IMR-90 (cell line): Measurements from ENCODE around the gene CLK1. TPM values are rescaled to one million over a fixed set of nuclear protein-coding genes. Genes with fewer than 3 reads are reported as not detected.

Source experiments
- ATAC-seq: fragments of 200-7000 bp; cut with Tn5 transposase; 2 replicates; pipeline ENCODE4 v1.9.1; 2020; ENCODE audit warnings: low read depth, mild to moderate bottlenecking, moderate library complexity
- BruUV-seq: library from RNA; stranded (reverse); fragments of 400-500 nt; replicated peaks from 2 replicates; lab custom pipeline; 2021; lab: Mats Ljungman, UMichigan
- CTCF ChIA-PET: fragments of 300-600 bp; formaldehyde crosslinking; extraction: SDS; loops from one replicate; lab custom pipeline; 2021; ENCODE audit warnings: antibody characterized with exemption; lab: Yijun Ruan, JAX
- POLR2A ChIA-PET: fragments of 300-600 bp; sonication (Branson Sonifier 250); formaldehyde crosslinking; loops from one replicate; lab custom pipeline; 2022; ENCODE audit warnings: antibody characterized with exemption; ENCODE audit not compliant: unreplicated experiment; lab: Charles Lee
- DNase-seq: peaks from one replicate; pipeline ENCODE4 v3.0.0; 2013
- H2AFZ ChIP-seq: replicated peaks from 2 replicates; pipeline ENCODE3; 2013; ENCODE audit warnings: low read length, mild to moderate bottlenecking; ENCODE audit not compliant: poor library complexity
- H2AK5ac ChIP-seq: 2 replicates; pipeline ENCODE4 v1.6.1; 2013; ENCODE audit warnings: low read depth, low read length, inconsistent platforms
- H2AK9ac ChIP-seq: replicated peaks from 2 replicates; pipeline ENCODE3; 2013; ENCODE audit warnings: mild to moderate bottlenecking, low read depth, low read length, moderate library complexity; ENCODE audit not compliant: poor library complexity
- H2BK120ac ChIP-seq: 2 replicates; pipeline ENCODE4 v1.6.1; 2013; ENCODE audit warnings: low read depth, low read length, inconsistent platforms
- H2BK15ac ChIP-seq: 3 replicates; pipeline ENCODE4 v1.6.1; 2013; ENCODE audit warnings: low read depth, low read length, inconsistent platforms
- H2BK20ac ChIP-seq: 2 replicates; pipeline ENCODE4 v1.6.1; 2013; ENCODE audit warnings: low read depth, mild to moderate bottlenecking, inconsistent platforms, low read length, moderate library complexity
- H2BK5ac ChIP-seq: 2 replicates; pipeline ENCODE4 v1.6.1; 2013; ENCODE audit warnings: mild to moderate bottlenecking, low read depth, low read length, inconsistent platforms; ENCODE audit not compliant: poor library complexity, severe bottlenecking
- H3K14ac ChIP-seq: replicated peaks from 2 replicates; pipeline ENCODE4 v1.6.1; 2013; ENCODE audit warnings: low read depth, low read length, inconsistent platforms
- H3K18ac ChIP-seq: 2 replicates; pipeline ENCODE4 v1.6.1; 2013; ENCODE audit warnings: low read depth, low read length, control low read depth
- H3K23ac ChIP-seq: 2 replicates; pipeline ENCODE4 v1.6.1; 2013; ENCODE audit warnings: low read depth, low read length, inconsistent platforms
- H3K27ac ChIP-seq: 2 replicates; pipeline ENCODE4 v1.5.1; 2013; ENCODE audit warnings: mild to moderate bottlenecking, control low read depth, low read length; ENCODE audit not compliant: insufficient read depth
- H3K27me3 ChIP-seq: 2 replicates; pipeline ENCODE4 v1.6.1; 2013; ENCODE audit warnings: low read length; ENCODE audit not compliant: control insufficient read depth, insufficient read depth
- H3K36me3 ChIP-seq: 2 replicates; pipeline ENCODE4 v1.6.1; 2013; ENCODE audit warnings: low read length, mixed read lengths; ENCODE audit not compliant: control insufficient read depth, insufficient read depth
- H3K4ac ChIP-seq: 2 replicates; pipeline ENCODE4 v1.6.1; 2013; ENCODE audit warnings: low read depth, low read length, inconsistent platforms
- H3K4me1 ChIP-seq: 2 replicates; pipeline ENCODE4 v1.6.1; 2013; ENCODE audit warnings: low read length, mixed read lengths; ENCODE audit not compliant: control insufficient read depth, insufficient read depth
- H3K4me2 ChIP-seq: 2 replicates; pipeline ENCODE4 v1.6.1; 2013; ENCODE audit warnings: low read depth, mild to moderate bottlenecking, control low read depth, low read length, moderate library complexity
- H3K4me3 ChIP-seq: 2 replicates; pipeline ENCODE4 v1.5.1; 2013; ENCODE audit warnings: low read depth, mild to moderate bottlenecking, control low read depth, low read length, moderate library complexity; ENCODE audit not compliant: insufficient read depth
- H3K56ac ChIP-seq: 2 replicates; pipeline ENCODE4 v1.6.1; 2013; ENCODE audit warnings: low read length, inconsistent platforms; ENCODE audit not compliant: insufficient read depth; ENCODE audit errors: extremely low read depth
- H3K79me1 ChIP-seq, 2 experiments: 2 replicates each; pipeline ENCODE4 v1.6.1; 2013; ENCODE audit warnings: low read length in 2 of 2, inconsistent platforms in 1 of 2, low read depth in 1 of 2
- H3K9ac ChIP-seq: 2 replicates; pipeline ENCODE4 v1.6.1; 2013; ENCODE audit warnings: low read depth, low read length, control low read depth
- H3K9me1 ChIP-seq: 2 replicates; pipeline ENCODE4 v1.6.1; 2013; ENCODE audit warnings: low read length, inconsistent platforms; ENCODE audit not compliant: insufficient read depth
- H3K9me3 ChIP-seq: 2 replicates; pipeline ENCODE4 v1.6.1; 2013; ENCODE audit warnings: low read length; ENCODE audit not compliant: control insufficient read depth, insufficient read depth
- H4K20me1 ChIP-seq: 2 replicates; pipeline ENCODE4 v1.6.1; 2013; ENCODE audit warnings: low read length, inconsistent platforms; ENCODE audit not compliant: insufficient read depth
- H4K5ac ChIP-seq: 2 replicates; pipeline ENCODE4 v1.6.1; 2013; ENCODE audit warnings: mild to moderate bottlenecking, low read depth, low read length, control low read depth
- H4K8ac ChIP-seq, 2 experiments: 2 replicates each; pipeline ENCODE4 v1.6.1; 2013; ENCODE audit warnings: low read depth in 2 of 2, low read length in 2 of 2, control low read depth in 1 of 2, inconsistent platforms in 1 of 2
- H4K91ac ChIP-seq: 2 replicates; pipeline ENCODE4 v1.6.1; 2013; ENCODE audit warnings: low read depth, low read length, inconsistent platforms; ENCODE audit not compliant: insufficient read depth
- CEBPB ChIP-seq: IDR thresholded peaks from 2 replicates; pipeline ENCODE4 v1.6.1; 2012; ENCODE audit warnings: low read depth, low read length, improper control_type of control experiment
- NFE2L2 ChIP-seq: fragments of 150-350 bp; IDR thresholded peaks from 2 replicates; pipeline ENCODE4 v1.6.1; 2016; ENCODE audit warnings: low read depth, mild to moderate bottlenecking, low read length
- RCOR1 ChIP-seq: IDR thresholded peaks from 2 replicates; pipeline ENCODE4 v1.6.1; 2012; ENCODE audit warnings: mild to moderate bottlenecking, low read length, improper control_type of control experiment; ENCODE audit not compliant: insufficient replicate concordance
- WGBS, 2 experiments: methylation state at CpG; one replicate each; pipeline versions ENCODE4 v1.1.5 to v1.1.7; 2013; ENCODE audit warnings: missing lambda C conversion rate in 2 of 2; ENCODE audit not compliant: insufficient read length in 1 of 2; ENCODE audit errors: extremely low coverage in 2 of 2; 5-methylcytosine and 5-hydroxymethylcytosine counted together
- dilution Hi-C: fragments of 300-500 bp; cut with HindIII; formaldehyde crosslinking; loops from one replicate; pipeline ENCODE4 v1.14.3; 2018; ENCODE audit warnings: low sequenced_read_pairs; ENCODE audit not compliant: unreplicated experiment
- in situ Hi-C: fragments of 300-500 bp; cut with MboI; formaldehyde crosslinking; loops from 3 replicates; pipeline ENCODE4 v1.14.3; 2019; ENCODE audit warnings: low sequenced_read_pairs, inconsistent platforms, mixed read lengths
- intact Hi-C: fragments of 100-400 bp; cut with micrococcal nuclease; formaldehyde crosslinking; loops from 2 replicates; pipeline ENCODE4 v1.10.0; 2022
- polyA plus RNA-seq, 3 experiments: library from polyadenylated mRNA; depleted of rRNA; stranded (reverse); fragments of >200 nt; gene quantifications; 2 replicates each; pipeline ENCODE4 v1.2.3, GENCODE V29; 2012; ENCODE audit warnings: low replicate concordance in 1 of 3
- total RNA-seq: library from RNA; depleted of rRNA; stranded (reverse); fragments of >200 nt; gene quantifications from 2 replicates; pipeline ENCODE4 v1.2.3, GENCODE V29; 2012

Gene CLK1
- total and polyA plus RNA-seq, 2 of the 4 experiments (the other 2 are of a cell fraction) = 26.2 to 35.5 TPM

DNA sequence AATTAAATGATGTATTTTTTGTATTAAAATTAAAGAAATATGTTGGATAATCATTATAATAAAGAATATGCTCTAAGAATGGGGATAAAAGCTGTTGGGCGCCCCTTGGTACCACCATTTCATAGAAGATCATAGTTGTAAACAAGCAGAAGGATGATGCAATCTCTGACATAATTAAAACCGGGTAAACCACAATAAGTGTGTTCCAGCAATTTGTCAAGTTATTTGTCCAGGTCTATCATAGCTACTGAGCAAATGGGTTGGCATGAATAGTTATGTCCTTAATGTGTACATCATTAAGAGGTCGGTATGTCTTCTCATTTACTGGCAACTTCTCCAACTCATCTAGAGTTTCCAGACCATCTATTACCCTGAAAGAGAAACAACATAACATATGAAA, 6.7 kb upstream of the CLK1 start:
- Histone ChIP-seq H2AFZ (no peak overlapping the region), H3K4me2 (no peak overlapping the region), H2BK120ac (no peak overlapping the region), H2AK9ac (no peak overlapping the region), H4K20me1 (no peaks in the 10 kb centered on the region), H3K23ac (no peak overlapping the region), H2BK15ac (no peak overlapping the region), H3K79me1 (peaks cover 0 to 4% of the 10 kb centered on the region in 2 experiments; a peak in 1 of 4 replicates), H3K9ac (no peak overlapping the region), H3K27ac (no peak overlapping the region), H4K8ac (no peak overlapping the region), H3K56ac (no peak overlapping the region), H2BK5ac (no peak overlapping the region), H3K27me3 (no peaks in the 10 kb centered on the region), H3K9me1 (no peaks in the 10 kb centered on the region), H3K9me3 (no peaks in the 10 kb centered on the region), H3K14ac (no peak overlapping the region), H4K91ac (no peak overlapping the region), H3K36me3 (peaks cover 12% of the 10 kb centered on the region), H4K5ac (no peak overlapping the region), H3K4ac (no peak overlapping the region), H3K4me1 (peaks cover 3% of the 10 kb centered on the region), H3K4me3 (no peak overlapping the region), H3K18ac (no peak overlapping the region), H2AK5ac (no peak overlapping the region), H2BK20ac (no peak overlapping the region)
- intact Hi-C loops = no loop called here
- ATAC-seq (no peak), DNase-seq (no peak)
- BruUV-seq = no TSS peak
- no CpG with 5 or more reads among the region's 3 CpGs for WGBS, 2 experiments
- in situ Hi-C loops = no loop called here
- CTCF ChIA-PET = no interaction called here
- dilution Hi-C loops = no loop called here
- POLR2A ChIA-PET = no interaction called here
- TF ChIP-seq NFE2L2 = no peak
- no peak for TF ChIP-seq RCOR1
- peak; percentile 74 for TF ChIP-seq CEBPB
